ENCODE results near the gene UNC79.

GRCh38 chr14:93571275-93571674 is 140.5 kb downstream of the UNC79 start:
- TF ChIP-seq POLR2A (IDR thresholded peaks at IDR 0.05) (no peak), CTCF (IDR thresholded peaks at IDR 0.05) (no peak)

Measured in testis (tissue), 2 donors.